ENCODE measurements around the gene CTBP1.

- TF ChIP-seq CTCF (conservative IDR thresholded peaks at IDR 0.05; ENCODE audit: low read depth, low read length) (no peak), EZH2 (IDR thresholded peaks at IDR 0.05; ENCODE audit: borderline replicate concordance, low read depth, low read length, poor library complexity, severe bottlenecking) (no peak)
Observed at GRCh38 chr4:1250527-1250812, 1.5 kb upstream of the CTBP1 start.

All from A673 (cell line).